Body of pancreas (tissue), 4 donors: Measurements from ENCODE around the gene DPY19L3.

Experiments
- CTCF ChIP-seq, 7 experiments: fragments of 450-650 bp in 4 of 7; fragments of 200-600 bp in 3 of 7; sonication (generic) in 3 of 7; IDR thresholded peaks; one replicate each; pipeline ENCODE4 v1.5.1; 2016 to 2019; ENCODE audit warnings: antibody characterized with exemption in 7 of 7
- POLR2A ChIP-seq, 3 donors: fragments of 450-650 bp; IDR thresholded peaks; one replicate each; pipeline ENCODE4 v1.6.1; 2016; ENCODE audit warnings: antibody characterized with exemption in 3 of 3, mild to moderate bottlenecking in 2 of 3

GRCh38 chr19:32403291-32403995, 2.1 kb upstream of the DPY19L3 start:
- no peak for TF ChIP-seq CTCF (IDR thresholded peaks at IDR 0.05)
- no peak for TF ChIP-seq POLR2A (IDR thresholded peaks at IDR 0.05)
